OCI-LY1 (cell line): ENCODE results near the gene TAS2R7.

ENCODE experiments used
- H2AFZ ChIP-seq: fragments of 200-600 bp; sonication (generic), shearing (Covaris generic); 2 replicates; pipeline ENCODE4 v1.6.0; 2014; ENCODE audit warnings: antibody characterized with exemption, mild to moderate bottlenecking, low read length
- H3F3A ChIP-seq: fragments of 200-600 bp; sonication (generic), shearing (Covaris generic); 2 replicates; pipeline ENCODE4 v1.6.0; 2014; ENCODE audit warnings: mild to moderate bottlenecking, antibody characterized with exemption, low read length, moderate library complexity; ENCODE audit not compliant: insufficient read depth
- H3K27ac ChIP-seq: fragments of 200-600 bp; sonication (generic); 2 replicates; pipeline ENCODE4 v1.5.1; 2014; ENCODE audit warnings: low read length, mixed run types, mild to moderate bottlenecking, low read depth; ENCODE audit not compliant: poor library complexity, severe bottlenecking
- H3K27me3 ChIP-seq: fragments of 200-600 bp; sonication (generic); 2 replicates; pipeline ENCODE4 v1.6.0; 2014; ENCODE audit warnings: antibody characterized with exemption, mild to moderate bottlenecking, low read length, moderate library complexity; ENCODE audit not compliant: insufficient read depth
- H3K36me3 ChIP-seq: fragments of 200-600 bp; sonication (generic); 2 replicates; pipeline ENCODE4 v1.6.1; 2014; ENCODE audit warnings: mild to moderate bottlenecking, antibody characterized with exemption, low read length, moderate library complexity, mixed read lengths; ENCODE audit not compliant: insufficient read depth
- H3K4me1 ChIP-seq: fragments of 200-600 bp; sonication (generic); 2 replicates; pipeline ENCODE4 v1.5.1; 2014; ENCODE audit warnings: mild to moderate bottlenecking, low read length, moderate library complexity; ENCODE audit not compliant: insufficient read depth, severe bottlenecking
- H3K4me2 ChIP-seq: fragments of 200-600 bp; sonication (generic), shearing (Covaris generic); 2 replicates; pipeline ENCODE4 v1.6.1; 2014; ENCODE audit warnings: low read length
- H3K4me3 ChIP-seq: fragments of 200-600 bp; sonication (generic); 2 replicates; pipeline ENCODE4 v1.5.1; 2014; ENCODE audit warnings: low read length, low read depth, mild to moderate bottlenecking, mixed read lengths; ENCODE audit not compliant: poor library complexity, severe bottlenecking
- H3K79me2 ChIP-seq: fragments of 200-600 bp; shearing (Covaris generic); 2 replicates; pipeline ENCODE4 v1.6.1; 2016; ENCODE audit warnings: mixed run types, low read length, mixed read lengths; ENCODE audit not compliant: insufficient read depth
- H3K9ac ChIP-seq: fragments of 200-600 bp; sonication (generic), shearing (Covaris generic); 2 replicates; pipeline ENCODE4 v1.6.1; 2014; ENCODE audit warnings: mild to moderate bottlenecking, low read length, mixed read lengths
- H3K9me2 ChIP-seq: fragments of 200-600 bp; sonication (generic), shearing (Covaris generic); 2 replicates; pipeline ENCODE4 v1.6.1; 2014; ENCODE audit warnings: low read depth, mild to moderate bottlenecking, low read length, mixed read lengths
- H3K9me3 ChIP-seq: fragments of 200-600 bp; shearing (Covaris generic); 2 replicates; pipeline ENCODE4 v1.6.1; 2014; ENCODE audit warnings: low read length, mixed read lengths
- H4K20me1 ChIP-seq: fragments of 200-600 bp; sonication (generic), shearing (Covaris generic); 2 replicates; pipeline ENCODE4 v1.6.0; 2016; ENCODE audit warnings: mild to moderate bottlenecking, low read length; ENCODE audit not compliant: insufficient read depth
- CTCF ChIP-seq: fragments of 200-600 bp; sonication (generic), shearing (Covaris generic); IDR thresholded peaks from 2 replicates; pipeline ENCODE4 v1.5.1; 2017; ENCODE audit warnings: mild to moderate bottlenecking, antibody characterized with exemption, low read length, moderate library complexity, mixed read lengths
- EZH2 ChIP-seq: fragments of 200-600 bp; sonication (generic), shearing (Covaris generic); IDR thresholded peaks from 2 replicates; pipeline ENCODE4 v1.8.0; 2017; ENCODE audit warnings: borderline replicate concordance, mixed run types, mild to moderate bottlenecking, antibody characterized with exemption, low read length, moderate library complexity, mixed read lengths

TAS2R7 gene

GRCh38 chr12:10756194-10756593, 46.2 kb downstream of the TAS2R7 start:
- Histone ChIP-seq H3K79me2 (no peaks in the 10 kb centered on the region), H2AFZ (no peak overlapping the region), H3K4me2 (no peak overlapping the region), H3K4me3 (no peak overlapping the region), H3K36me3 (no peaks in the 10 kb centered on the region), H3K4me1 (no peaks in the 10 kb centered on the region), H3K27me3 (no peaks in the 10 kb centered on the region), H3K9ac (no peak overlapping the region), H3K27ac (no peak overlapping the region), H3K9me2 (no peaks in the 10 kb centered on the region), H3K9me3 (peaks cover 7% of the 10 kb centered on the region; the same call in 1 of the 2 replicates), H4K20me1 (no peaks in the 10 kb centered on the region), H3F3A (no peaks in the 10 kb centered on the region)
- TF ChIP-seq CTCF (no peak), EZH2 (no peak)

- Histone ChIP-seq H3K9ac (no peak overlapping the region), H3K4me2 (no peak overlapping the region), H3K4me1 (peaks cover 4% of the 10 kb centered on the region), H2AFZ (no peak overlapping the region), H3K79me2 (no peaks in the 10 kb centered on the region), H4K20me1 (no peaks in the 10 kb centered on the region), H3K4me3 (no peak overlapping the region), H3K9me3 (peaks cover 7% of the 10 kb centered on the region; the same call in 1 of the 2 replicates), H3K27me3 (no peaks in the 10 kb centered on the region), H3K36me3 (no peaks in the 10 kb centered on the region), H3K9me2 (no peaks in the 10 kb centered on the region), H3F3A (no peaks in the 10 kb centered on the region), H3K27ac (no peak overlapping the region)
- TF ChIP-seq EZH2: no peak
- TF ChIP-seq CTCF: no peak
Measured at GRCh38 chr12:10753059-10753458, 49.4 kb downstream of the TAS2R7 start.
